Spleen (tissue), 7 donors: ENCODE results near the gene CAMK1G.

Experiments used
- POLR2A ChIP-seq, 3 donors: fragments of 450-650 bp; IDR thresholded peaks; one replicate each; pipeline ENCODE4 v1.5.1; 2017; ENCODE audit warnings: antibody characterized with exemption in 3 of 3, mild to moderate bottlenecking in 1 of 3
- TF ChIP-seq, protein P1 (sequence below), 11 experiments: fragments of 200-600 bp in 7 of 11; fragments of 450-650 bp in 4 of 11; sonication (generic) in 4 of 11; IDR thresholded peaks in 8 of 11; conservative IDR thresholded peaks in 3 of 11; 1 replicate in 7 of 11; 2 replicates in 4 of 11; pipeline versions ENCODE4 v1.4.0 to v1.8.0; 2016 to 2021; ENCODE audit warnings: antibody characterized with exemption in 11 of 11, inconsistent platforms in 4 of 11, mild to moderate bottlenecking in 1 of 11
- donor health status: DM: no; HTN: no; CAD: no; lungs with moderate emphysema.
- donor health status: DM: no; HTN: no; CAD: no.
- donor health status: DM: no; HTN: no; CAD: no.

DNA sequence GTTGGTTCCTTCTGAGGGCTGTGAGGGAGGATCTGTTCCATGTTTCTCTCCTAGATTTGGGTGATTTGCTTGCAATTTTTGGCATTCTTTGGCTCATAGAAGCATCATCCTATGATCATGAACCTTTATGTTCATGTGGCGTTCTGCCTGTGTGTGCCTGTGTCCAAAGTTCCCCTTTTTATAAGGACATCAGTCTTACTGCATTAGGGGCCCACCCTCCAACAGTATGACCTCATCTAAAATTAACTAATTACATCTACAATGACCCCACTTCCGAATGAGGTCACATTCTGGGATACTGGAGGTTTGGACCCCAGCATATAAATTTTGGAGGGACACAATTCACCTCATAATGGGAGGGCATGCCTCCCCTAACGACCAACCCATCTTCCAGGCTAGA lies 12.8 kb upstream of the CAMK1G start:
- TF ChIP-seq, protein P1, sequence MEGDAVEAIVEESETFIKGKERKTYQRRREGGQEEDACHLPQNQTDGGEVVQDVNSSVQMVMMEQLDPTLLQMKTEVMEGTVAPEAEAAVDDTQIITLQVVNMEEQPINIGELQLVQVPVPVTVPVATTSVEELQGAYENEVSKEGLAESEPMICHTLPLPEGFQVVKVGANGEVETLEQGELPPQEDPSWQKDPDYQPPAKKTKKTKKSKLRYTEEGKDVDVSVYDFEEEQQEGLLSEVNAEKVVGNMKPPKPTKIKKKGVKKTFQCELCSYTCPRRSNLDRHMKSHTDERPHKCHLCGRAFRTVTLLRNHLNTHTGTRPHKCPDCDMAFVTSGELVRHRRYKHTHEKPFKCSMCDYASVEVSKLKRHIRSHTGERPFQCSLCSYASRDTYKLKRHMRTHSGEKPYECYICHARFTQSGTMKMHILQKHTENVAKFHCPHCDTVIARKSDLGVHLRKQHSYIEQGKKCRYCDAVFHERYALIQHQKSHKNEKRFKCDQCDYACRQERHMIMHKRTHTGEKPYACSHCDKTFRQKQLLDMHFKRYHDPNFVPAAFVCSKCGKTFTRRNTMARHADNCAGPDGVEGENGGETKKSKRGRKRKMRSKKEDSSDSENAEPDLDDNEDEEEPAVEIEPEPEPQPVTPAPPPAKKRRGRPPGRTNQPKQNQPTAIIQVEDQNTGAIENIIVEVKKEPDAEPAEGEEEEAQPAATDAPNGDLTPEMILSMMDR (IDR thresholded peaks at IDR 0.05 in 8 of 11, conservative IDR thresholded peaks at IDR 0.05 in 3 of 11): no peak
- TF ChIP-seq POLR2A (IDR thresholded peaks at IDR 0.05): no peak
